ENCODE data around the gene PTCD2. TPM values are rescaled to one million over a fixed set of nuclear protein-coding genes. Genes with fewer than 3 reads are reported as not detected.

Gene PTCD2
- total RNA-seq, 1 experiment from 2014 or later: 19.3 TPM

GRCh38 chr5:72280581-72281069 is 39.5 kb upstream of the PTCD2 start:
- TF ChIP-seq POLR2A (IDR thresholded peaks at IDR 0.05; ENCODE audit: borderline replicate concordance, extremely low read depth, insufficient read depth, insufficient read length): no peak
- no peak for TF ChIP-seq YY1 (IDR thresholded peaks at IDR 0.05; ENCODE audit: extremely low read depth, insufficient replicate concordance, low read depth, low read length)
- TF ChIP-seq CTCF (IDR thresholded peaks at IDR 0.05 in 2 of 3, conservative IDR thresholded peaks at IDR 0.05 in 1 of 3; ENCODE audit: borderline replicate concordance in 1 of 3, insufficient read depth in 1 of 3, low read depth in 2 of 3, low read length in 2 of 3): peak; percentile 32 to 64 (median 53); a peak in 5 of 6 replicates
- no peak for TF ChIP-seq ATF3 (IDR thresholded peaks at IDR 0.05)
- peak; percentile 48 for TF ChIP-seq RAD21 (IDR thresholded peaks at IDR 0.05; ENCODE audit: low read depth)
- no peak for TF ChIP-seq MAX (IDR thresholded peaks at IDR 0.05)
- TF ChIP-seq ELF1 (IDR thresholded peaks at IDR 0.05; ENCODE audit: borderline replicate concordance, low read depth): no peak
- H3K36me3 ChIP-seq (ENCODE audit: control insufficient read depth in 1 of 2, insufficient read depth in 2 of 2, low read length in 2 of 2): peaks cover 0 to 27% of the 10 kb centered on the region in 2 experiments; a peak in 2 of 4 replicates
- no peak overlapping the region for H3K27ac ChIP-seq (ENCODE audit: low read depth, low read length)
- peaks cover 45% of the 10 kb centered on the region for H3K79me2 ChIP-seq (ENCODE audit: insufficient read depth, low read length)
- no peak overlapping the region for H3K4me2 ChIP-seq (ENCODE audit: low read length)
- CTCF ChIA-PET: interaction anchor here (0.9 to 1.8 kb wide), 7 partner anchors 8 to 503 kb away, joined by 3 to 5 read pairs (median 3); no protein-coding TSS in a partner anchor
- intact Hi-C loops (cut with micrococcal nuclease): loop anchor here (1.0 kb wide), 2 partner anchors 142 to 502 kb away; no protein-coding TSS in a partner anchor
- H4K20me1 ChIP-seq (ENCODE audit: insufficient read depth): 0 out of 2 replicates have a peak, but pooled peaks cover 3% of the 10 kb centered on the region
- H3K4me3 ChIP-seq (replicated peaks in 1 of 2; ENCODE audit: low read depth in 1 of 2, low read length in 2 of 2): no peak overlapping the region
- peaks cover 0 to 5% of the 10 kb centered on the region in 2 experiments; a peak in 1 of 4 replicates for H3K4me1 ChIP-seq (ENCODE audit: control insufficient read depth in 1 of 2, insufficient read depth in 2 of 2, low read length in 2 of 2)
- ATAC-seq: peak; percentile 80
- no peaks in the 10 kb centered on the region for H3K9me3 ChIP-seq (ENCODE audit: control insufficient read depth in 1 of 2, insufficient read depth in 1 of 2, low read depth in 1 of 2, low read length in 2 of 2)
- POLR2A ChIA-PET: no interaction called here
- no peak overlapping the region for H2AFZ ChIP-seq (ENCODE audit: low read depth, low read length, poor library complexity, severe bottlenecking)
- no peaks in the 10 kb centered on the region for H3K9me2 ChIP-seq (ENCODE audit: insufficient read depth)
- peak; percentile 39 for DNase-seq (ENCODE audit: low read depth, low spot score)
- no peak overlapping the region for H3K9ac ChIP-seq (ENCODE audit: low read length)
- H3K27me3 ChIP-seq (ENCODE audit: insufficient read depth, low read length): no peaks in the 10 kb centered on the region
- RAD21 ChIA-PET (ENCODE audit: low non-redundant PET in 1 of 2, low total read pairs in 2 of 2, uncharacterized antibody in 2 of 2, unreplicated experiment in 2 of 2): no interaction called here
- BruUV-seq (replicated peaks): no TSS peak

All from HCT116 (cell line).